T-helper 1 cell treated with Interleukin-12 subunit alpha and Interleukin-12 subunit beta and Interleukin-4 antibody, amounts not matched to agents 30 μg/mL and 1 μg/mL, for 36 hours (primary cell): ENCODE measurements around the gene PTPRG.

Source experiments
- H3K27ac Mint-ChIP-seq: one replicate; pipeline ENCODE4 v1.8.0; 2021; ENCODE audit warnings: mild to moderate bottlenecking, mixed read lengths
- H3K27me3 Mint-ChIP-seq: one replicate; pipeline ENCODE4 v1.8.0; 2021; ENCODE audit warnings: low read depth, mixed read lengths
- H3K36me3 Mint-ChIP-seq: one replicate; pipeline ENCODE4 v1.8.0; 2021; ENCODE audit warnings: low read depth, mixed read lengths
- H3K4me1 Mint-ChIP-seq: one replicate; pipeline ENCODE4 v1.8.0; 2021; ENCODE audit warnings: low read depth, mixed read lengths
- H3K4me3 Mint-ChIP-seq: one replicate; pipeline ENCODE4 v1.8.0; 2021; ENCODE audit warnings: mild to moderate bottlenecking, moderate library complexity, mixed read lengths
- H3K9me3 Mint-ChIP-seq: one replicate; pipeline ENCODE4 v1.8.0; 2021; ENCODE audit warnings: mixed read lengths

PTPRG gene

GRCh38 chr3:62144482-62144881 is 583.1 kb downstream of the PTPRG start:
- no peaks in the 10 kb centered on the region for H3K4me1 Mint-ChIP-seq

GRCh38 chr3:62145086-62145757 is 583.9 kb downstream of the PTPRG start:
- no peaks in the 10 kb centered on the region for H3K36me3 Mint-ChIP-seq
- H3K9me3 Mint-ChIP-seq, result no peaks in the 10 kb centered on the region

More at GRCh38 chr3:62144482-62144881, 583.1 kb downstream of the PTPRG start:
- H3K27ac Mint-ChIP-seq, result no peak overlapping the region
- H3K9me3 Mint-ChIP-seq, result no peaks in the 10 kb centered on the region
- no peaks in the 10 kb centered on the region for H3K27me3 Mint-ChIP-seq
- H3K36me3 Mint-ChIP-seq, result no peaks in the 10 kb centered on the region
- H3K4me3 Mint-ChIP-seq, result no peak overlapping the region

GRCh38 chr3:62149539-62149938 is 588.2 kb downstream of the PTPRG start:
- Mint-ChIP-seq H3K9me3 (no peaks in the 10 kb centered on the region), H3K27ac (no peak overlapping the region), H3K27me3 (no peaks in the 10 kb centered on the region), H3K4me3 (no peak overlapping the region), H3K36me3 (no peaks in the 10 kb centered on the region), H3K4me1 (no peaks in the 10 kb centered on the region)

More at GRCh38 chr3:62145086-62145757, 583.9 kb downstream of the PTPRG start:
- Mint-ChIP-seq H3K4me1 (no peaks in the 10 kb centered on the region), H3K27ac (no peak overlapping the region), H3K4me3 (no peak overlapping the region), H3K27me3 (no peaks in the 10 kb centered on the region)

GRCh38 chr3:62149962-62150361 is 588.6 kb downstream of the PTPRG start:
- Mint-ChIP-seq H3K4me3 (no peak overlapping the region), H3K27me3 (no peaks in the 10 kb centered on the region), H3K27ac (no peak overlapping the region), H3K9me3 (no peaks in the 10 kb centered on the region), H3K4me1 (no peaks in the 10 kb centered on the region), H3K36me3 (no peaks in the 10 kb centered on the region)

DNA sequence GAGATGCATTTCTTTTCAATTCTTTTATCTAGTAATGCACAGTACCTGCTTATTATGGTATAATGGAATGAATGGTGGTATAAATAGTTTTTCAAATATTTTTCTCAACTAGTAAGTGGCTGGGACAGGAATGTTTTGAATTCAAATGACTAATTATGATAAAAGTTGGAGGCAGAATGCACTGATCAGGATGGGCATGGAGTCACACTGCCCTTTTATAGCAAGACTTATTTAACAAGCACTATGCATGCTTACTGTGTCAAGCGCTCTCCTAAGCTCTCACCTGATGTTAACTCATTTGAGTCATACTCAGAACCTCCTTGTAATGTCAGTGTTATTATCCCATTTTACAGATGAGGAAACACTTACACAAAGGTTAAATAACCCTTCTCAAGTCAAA is 590.2 kb downstream of the PTPRG start:
- Mint-ChIP-seq H3K27ac (no peak overlapping the region), H3K36me3 (no peaks in the 10 kb centered on the region), H3K27me3 (no peaks in the 10 kb centered on the region), H3K9me3 (no peaks in the 10 kb centered on the region), H3K4me1 (no peaks in the 10 kb centered on the region), H3K4me3 (no peak overlapping the region)

DNA sequence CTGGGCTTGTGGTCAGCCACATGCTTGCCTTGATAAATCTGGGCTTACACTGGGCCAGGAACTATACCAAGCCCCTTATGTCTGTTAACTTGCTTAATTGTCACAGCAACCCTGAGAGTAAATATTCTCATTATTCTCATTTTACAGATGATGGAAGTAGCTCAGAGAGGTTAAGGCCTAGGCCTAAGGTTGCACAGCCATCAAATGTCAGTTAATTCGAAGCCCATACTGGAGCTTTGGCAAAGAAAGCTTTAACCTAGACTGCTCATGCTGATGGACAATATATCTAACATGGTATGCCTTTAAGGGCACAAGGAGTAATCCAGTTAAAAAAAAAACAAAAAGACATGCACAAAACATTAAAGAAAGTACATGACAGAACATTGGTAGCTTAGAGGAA is 591.9 kb downstream of the PTPRG start:
- H3K36me3 Mint-ChIP-seq, result no peaks in the 10 kb centered on the region

DNA sequence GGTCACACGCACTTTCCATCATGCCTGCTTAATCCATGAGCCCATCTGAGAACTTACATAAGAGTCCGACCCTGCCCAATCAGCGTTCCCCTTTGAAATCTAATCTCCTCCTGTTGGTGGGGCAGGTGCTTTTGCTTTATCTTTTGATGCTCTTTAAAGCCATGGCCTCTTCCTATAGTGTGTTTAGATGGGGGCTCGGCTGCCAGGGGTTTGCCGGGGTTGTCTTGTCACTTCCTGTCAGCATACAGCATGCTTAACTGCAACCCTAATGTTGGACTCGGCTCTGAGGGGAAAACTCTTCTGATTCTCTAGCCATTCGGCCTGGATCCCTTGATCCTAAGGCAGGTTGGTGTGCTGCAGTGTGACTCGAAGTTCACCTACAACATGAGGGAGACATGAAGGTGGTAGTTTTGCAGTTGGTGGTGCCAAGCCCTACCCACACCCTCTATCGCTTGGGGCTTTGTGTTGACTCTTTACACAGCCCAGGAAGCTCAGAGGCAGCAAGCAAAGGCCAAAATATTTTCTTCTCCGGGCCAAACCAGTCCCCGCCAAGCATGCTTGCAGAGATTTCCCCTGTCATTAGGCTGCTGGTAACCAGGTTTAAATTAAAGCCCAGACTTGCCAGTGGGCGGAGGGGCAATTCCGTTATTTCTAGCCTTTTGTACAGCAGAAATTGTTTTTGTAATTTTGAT is 593.2 kb downstream of the PTPRG start:
- Mint-ChIP-seq H3K4me1 (no peaks in the 10 kb centered on the region), H3K9me3 (no peaks in the 10 kb centered on the region), H3K4me3 (no peak overlapping the region), H3K36me3 (no peaks in the 10 kb centered on the region), H3K27me3 (no peaks in the 10 kb centered on the region), H3K27ac (no peak overlapping the region)

More for the DNA sequence above, 591.9 kb downstream of the PTPRG start:
- no peaks in the 10 kb centered on the region for H3K9me3 Mint-ChIP-seq
- H3K4me3 Mint-ChIP-seq, result no peak overlapping the region
- no peaks in the 10 kb centered on the region for H3K4me1 Mint-ChIP-seq
- H3K27me3 Mint-ChIP-seq, result no peaks in the 10 kb centered on the region
- no peak overlapping the region for H3K27ac Mint-ChIP-seq

GRCh38 chr3:62159056-62159708 is 597.8 kb downstream of the PTPRG start:
- Mint-ChIP-seq H3K4me1 (no peaks in the 10 kb centered on the region), H3K27me3 (no peaks in the 10 kb centered on the region), H3K9me3 (no peaks in the 10 kb centered on the region), H3K36me3 (no peaks in the 10 kb centered on the region), H3K4me3 (no peak overlapping the region), H3K27ac (no peak overlapping the region)

DNA sequence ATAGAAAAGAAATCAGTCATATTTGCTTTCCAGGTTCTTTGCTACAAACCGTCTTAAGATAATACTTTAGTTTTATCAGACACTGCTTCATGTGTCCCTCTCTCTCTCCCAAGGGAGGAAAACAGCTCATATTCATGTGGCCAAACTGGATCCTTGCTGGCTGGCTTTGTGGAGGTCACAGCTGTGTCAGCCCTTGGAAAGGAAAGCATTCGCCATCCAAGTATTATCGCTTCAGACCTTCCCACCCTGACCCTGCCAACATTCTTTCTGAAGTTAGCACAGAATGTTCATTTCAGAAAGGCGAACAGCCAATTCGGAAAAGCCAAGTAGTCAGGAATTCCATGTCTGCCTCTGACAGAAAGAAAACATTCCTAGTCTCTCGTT is 598.3 kb downstream of the PTPRG start:
- Mint-ChIP-seq H3K4me1 (no peaks in the 10 kb centered on the region), H3K27me3 (no peaks in the 10 kb centered on the region), H3K4me3 (no peak overlapping the region), H3K9me3 (no peaks in the 10 kb centered on the region), H3K27ac (no peak overlapping the region), H3K36me3 (no peaks in the 10 kb centered on the region)

GRCh38 chr3:62161371-62161770 is 600.0 kb downstream of the PTPRG start:
- H3K9me3 Mint-ChIP-seq, result no peaks in the 10 kb centered on the region
- H3K27ac Mint-ChIP-seq, result no peak overlapping the region
- H3K36me3 Mint-ChIP-seq, result no peaks in the 10 kb centered on the region
- H3K4me3 Mint-ChIP-seq, result no peak overlapping the region
- H3K4me1 Mint-ChIP-seq, result no peaks in the 10 kb centered on the region
- no peaks in the 10 kb centered on the region for H3K27me3 Mint-ChIP-seq

DNA sequence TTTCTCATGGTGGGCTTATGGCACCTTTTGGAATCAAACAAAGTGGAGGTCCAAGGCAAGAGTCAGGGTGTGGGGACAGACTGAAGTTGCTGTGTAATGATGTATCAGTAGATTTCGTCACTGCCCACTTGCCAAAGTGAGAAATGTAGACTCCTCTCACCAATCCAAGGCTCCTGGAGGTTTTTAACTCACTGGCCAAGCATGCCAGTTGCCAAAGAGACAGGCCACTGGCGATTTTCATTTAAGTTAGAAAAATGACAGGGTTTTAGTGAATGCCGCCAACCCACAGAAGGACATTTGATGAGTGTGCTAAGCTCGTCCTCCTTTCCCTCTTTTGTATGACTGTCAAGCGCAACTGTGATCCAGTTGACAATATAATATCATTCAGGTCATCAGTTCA is 602.8 kb downstream of the PTPRG start:
- H3K4me3 Mint-ChIP-seq, result no peak overlapping the region
- no peaks in the 10 kb centered on the region for H3K36me3 Mint-ChIP-seq
- no peaks in the 10 kb centered on the region for H3K27me3 Mint-ChIP-seq
- no peak overlapping the region for H3K27ac Mint-ChIP-seq
- H3K4me1 Mint-ChIP-seq, result no peaks in the 10 kb centered on the region
- no peaks in the 10 kb centered on the region for H3K9me3 Mint-ChIP-seq

GRCh38 chr3:62164746-62165145 is 603.4 kb downstream of the PTPRG start:
- no peaks in the 10 kb centered on the region for H3K9me3 Mint-ChIP-seq
- peaks cover under 1% of the 10 kb centered on the region for H3K4me1 Mint-ChIP-seq
- no peaks in the 10 kb centered on the region for H3K27me3 Mint-ChIP-seq
- no peak overlapping the region for H3K27ac Mint-ChIP-seq
- no peak overlapping the region for H3K4me3 Mint-ChIP-seq
- H3K36me3 Mint-ChIP-seq, result no peaks in the 10 kb centered on the region

GRCh38 chr3:62167566-62168262 is 606.3 kb downstream of the PTPRG start:
- H3K4me3 Mint-ChIP-seq, result no peak overlapping the region
- no peaks in the 10 kb centered on the region for H3K27me3 Mint-ChIP-seq

DNA sequence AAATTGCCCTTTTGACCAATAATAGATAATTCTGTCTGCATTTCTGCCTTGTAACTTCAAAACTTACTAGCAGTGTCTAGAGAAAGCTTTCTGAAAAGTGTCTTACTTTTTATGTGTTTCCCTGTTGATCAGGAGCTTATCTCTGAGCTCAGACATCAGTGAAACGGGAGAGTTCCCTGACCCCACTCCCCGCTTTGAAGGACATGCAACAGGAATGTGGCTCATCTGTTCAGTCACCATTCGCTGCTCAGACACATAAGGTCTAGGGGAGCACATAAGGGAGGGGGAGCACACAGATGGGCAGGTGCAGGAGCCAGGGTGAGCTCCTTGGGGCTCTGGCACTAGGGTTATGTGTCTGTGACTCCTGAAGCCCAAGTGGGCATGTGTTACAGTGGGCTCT is 607.0 kb downstream of the PTPRG start:
- H3K27me3 Mint-ChIP-seq, result no peaks in the 10 kb centered on the region
- H3K4me3 Mint-ChIP-seq, result no peak overlapping the region
- H3K36me3 Mint-ChIP-seq, result peaks cover 2% of the 10 kb centered on the region
- peaks cover 3% of the 10 kb centered on the region for H3K4me1 Mint-ChIP-seq
- H3K27ac Mint-ChIP-seq, result no peak overlapping the region
- peaks cover 6% of the 10 kb centered on the region for H3K9me3 Mint-ChIP-seq

More at GRCh38 chr3:62167566-62168262, 606.3 kb downstream of the PTPRG start:
- peaks cover 2% of the 10 kb centered on the region for H3K36me3 Mint-ChIP-seq
- peaks cover 6% of the 10 kb centered on the region for H3K9me3 Mint-ChIP-seq
- no peak overlapping the region for H3K27ac Mint-ChIP-seq
- H3K4me1 Mint-ChIP-seq, result peaks cover 3% of the 10 kb centered on the region
